OCI-M1 (cell line): Measurements from ENCODE around the gene DENND2C.
A peak's percentile ranks its signal among the peaks of the same experiment; 100 is the strongest.
"Not testable (repeated sequence)": the region's sequence is repeated elsewhere in the genome, so short reads cannot be mapped to it uniquely, and the experiment has no call there.

Experiments used
- DNase-seq: peaks from one replicate; lab custom pipeline; 2025; lab: John Stamatoyannopoulos, UW

Gene DENND2C

DNA sequence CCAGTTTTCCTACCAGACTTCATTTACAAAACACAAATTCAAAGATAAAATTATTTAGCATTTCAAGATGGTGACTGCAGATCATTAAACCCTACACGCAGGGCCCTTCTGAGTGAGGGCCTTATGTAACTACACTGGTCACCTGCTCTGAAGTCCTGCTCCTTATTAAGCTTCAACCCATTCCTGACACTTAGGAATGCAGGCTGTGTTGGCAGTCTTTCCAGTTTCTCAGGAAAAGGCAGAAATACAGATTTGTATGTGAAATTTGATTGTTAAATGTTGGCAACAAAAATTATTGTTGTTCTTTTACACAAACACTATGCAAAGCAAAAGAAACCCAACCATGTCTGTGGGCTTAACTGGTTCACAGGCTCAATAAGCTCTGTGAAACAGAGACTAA is 62.6 kb downstream of the DENND2C start:
- no peak for DNase-seq

DNA sequence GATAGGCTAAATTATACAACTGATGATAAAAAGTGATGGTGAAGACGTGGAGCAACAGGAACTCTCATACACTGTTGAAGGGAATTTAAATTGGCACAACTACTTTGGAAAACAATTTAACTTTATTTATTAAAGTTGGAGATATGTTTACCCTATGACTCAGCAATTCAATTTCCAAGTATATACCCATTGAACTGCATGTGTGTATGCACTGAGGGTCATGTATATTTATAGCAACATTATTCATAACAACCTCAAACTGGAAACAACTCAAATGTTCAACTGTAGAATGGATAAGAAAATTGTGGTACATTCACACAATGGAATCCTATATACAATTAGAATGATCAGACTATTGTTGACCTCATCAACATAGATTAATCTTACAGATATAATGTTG is 71.9 kb downstream of the DENND2C start:
- DNase-seq = no peak

DNA sequence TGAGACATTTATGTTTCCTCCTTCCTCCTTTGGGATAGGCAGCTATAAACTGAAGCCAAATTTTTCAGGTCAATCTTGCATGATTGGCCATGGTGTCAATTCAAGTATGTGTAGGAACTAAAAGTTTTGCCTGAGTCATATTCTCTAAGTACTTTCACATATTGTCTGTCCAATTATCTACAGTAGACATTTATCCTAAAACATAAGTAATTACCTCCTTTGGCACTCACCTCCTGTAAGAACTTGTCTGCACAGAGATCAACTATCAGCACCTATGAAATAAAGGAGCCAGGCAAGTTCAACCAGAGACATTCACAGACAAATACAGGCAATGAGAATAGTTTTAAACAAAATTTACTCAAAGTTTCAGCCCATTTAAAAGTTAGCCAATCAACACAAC is 74.2 kb downstream of the DENND2C start:
- no peak for DNase-seq

DNA sequence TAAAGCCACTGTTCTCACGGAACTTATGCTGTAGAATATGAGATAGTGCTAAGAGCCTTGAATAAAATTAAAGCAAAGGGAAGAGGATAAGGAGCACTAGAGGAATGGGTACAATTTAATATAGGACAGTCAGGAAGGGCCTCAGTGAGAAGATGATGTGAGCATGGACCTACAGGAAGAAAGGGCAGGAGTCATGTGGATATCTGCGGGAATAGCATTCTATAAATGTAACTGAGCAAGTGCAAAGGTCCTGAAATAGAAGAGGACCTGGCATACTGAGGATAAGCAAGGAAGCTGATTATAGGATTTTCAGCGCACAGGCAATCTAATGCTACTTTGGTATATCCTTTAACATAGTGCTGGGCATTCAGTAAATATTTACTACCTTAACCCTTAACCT is 75.8 kb downstream of the DENND2C start:
- no peak for DNase-seq

DNA sequence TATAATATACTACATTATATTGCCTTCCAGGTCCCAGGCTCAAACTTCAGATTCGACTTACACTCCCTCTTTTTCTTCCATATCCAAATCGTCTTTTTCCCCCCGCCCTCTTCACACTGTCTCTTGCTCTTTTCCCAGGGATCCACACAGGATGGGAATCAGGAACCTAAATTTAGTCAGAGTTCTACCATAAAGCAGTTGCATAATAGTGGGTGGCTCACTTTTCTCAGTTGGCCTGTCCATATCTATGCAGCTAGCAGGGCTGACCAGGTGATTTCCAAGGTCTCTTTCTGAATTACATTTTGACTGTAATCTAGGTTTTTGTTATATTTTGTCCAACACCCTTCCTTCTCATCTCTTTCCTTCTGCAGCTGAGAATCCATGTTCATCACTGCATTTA is 80.7 kb downstream of the DENND2C start:
- no peak for DNase-seq

DNA sequence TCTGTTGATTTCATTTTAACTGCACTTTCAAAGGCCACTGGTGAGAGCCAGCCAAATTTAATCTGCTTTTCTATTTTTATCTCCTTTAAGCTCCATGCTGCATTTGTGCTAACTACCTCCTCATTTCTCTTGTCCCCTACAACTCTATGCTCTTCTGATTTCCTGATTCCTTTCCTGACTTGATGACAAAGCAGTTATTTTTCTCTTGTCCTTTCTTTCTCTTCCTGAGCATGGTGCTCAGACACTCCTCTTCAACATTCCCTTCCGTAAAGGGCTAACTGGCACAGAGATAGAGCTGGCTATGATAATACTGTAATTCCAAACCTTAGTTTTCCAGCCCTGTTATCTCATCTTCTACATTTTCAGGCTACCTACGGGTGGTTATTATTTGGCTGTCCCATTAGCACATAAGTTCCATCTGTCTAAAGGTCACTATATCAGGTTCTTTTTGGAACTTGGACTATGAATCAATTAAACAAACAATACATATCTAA is 81.6 kb downstream of the DENND2C start:
- no peak for DNase-seq

DNA sequence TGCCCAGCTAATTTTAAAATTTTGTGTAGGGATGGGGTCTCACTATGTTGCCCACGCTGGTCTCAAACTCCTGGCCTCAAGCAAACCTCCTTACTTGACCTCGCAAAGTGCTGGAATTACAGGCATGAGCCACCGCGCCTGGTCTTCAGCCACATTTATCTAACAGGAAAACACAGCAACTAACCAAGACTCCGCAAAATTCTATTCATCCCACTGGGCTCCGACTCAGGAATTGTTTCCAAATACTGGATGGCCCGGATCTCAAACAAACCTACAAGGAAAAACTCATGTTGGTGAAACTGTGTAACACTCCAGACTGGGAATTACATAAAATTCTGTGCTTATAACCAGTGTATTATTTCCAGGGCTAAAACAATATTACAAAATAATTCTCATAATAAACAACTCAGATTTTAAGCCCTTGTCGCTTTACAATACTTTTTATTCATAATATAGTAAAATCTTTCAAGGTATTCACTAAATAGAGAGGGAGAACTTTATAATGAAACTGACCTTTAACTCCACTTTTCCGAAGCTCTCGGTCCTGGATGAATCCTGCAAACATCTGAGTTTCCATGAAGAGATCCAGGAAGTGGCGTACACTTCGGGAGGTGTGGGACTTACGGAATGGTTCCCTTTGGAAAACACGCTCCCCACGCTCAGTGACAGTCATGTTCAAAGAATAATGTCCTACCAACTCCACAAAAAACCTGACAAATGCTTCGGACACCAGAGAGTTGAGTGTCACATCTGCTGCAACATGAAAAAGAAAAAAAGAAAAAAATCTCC is 82.5 kb downstream of the DENND2C start:
- no peak for DNase-seq

DNA sequence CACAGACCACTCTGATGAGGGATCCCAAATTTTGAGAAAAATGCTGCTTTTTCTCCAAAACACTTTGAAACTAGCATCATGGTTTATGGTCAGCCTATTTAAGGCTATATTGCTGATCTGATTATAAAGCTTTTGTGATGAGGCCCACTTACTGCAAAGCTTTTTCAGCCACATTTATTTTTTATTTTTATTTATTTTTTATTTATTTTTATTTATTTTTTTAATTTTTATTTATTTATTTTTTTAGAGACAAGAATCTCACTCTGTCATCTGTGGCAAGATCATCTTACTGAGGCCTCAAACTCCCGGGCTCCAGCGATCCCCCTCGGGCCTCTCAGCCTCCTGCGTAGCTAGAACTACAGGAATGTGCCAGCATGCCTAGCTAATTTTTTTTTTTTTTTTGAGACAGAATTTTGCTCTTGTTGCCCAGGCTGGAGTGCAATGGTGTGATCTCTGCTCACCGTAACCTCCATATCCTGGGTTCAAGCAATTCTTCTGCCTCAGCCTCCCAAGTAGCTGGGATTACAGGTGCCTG is 83.3 kb downstream of the DENND2C start:
- DNase-seq = no peak

DNA sequence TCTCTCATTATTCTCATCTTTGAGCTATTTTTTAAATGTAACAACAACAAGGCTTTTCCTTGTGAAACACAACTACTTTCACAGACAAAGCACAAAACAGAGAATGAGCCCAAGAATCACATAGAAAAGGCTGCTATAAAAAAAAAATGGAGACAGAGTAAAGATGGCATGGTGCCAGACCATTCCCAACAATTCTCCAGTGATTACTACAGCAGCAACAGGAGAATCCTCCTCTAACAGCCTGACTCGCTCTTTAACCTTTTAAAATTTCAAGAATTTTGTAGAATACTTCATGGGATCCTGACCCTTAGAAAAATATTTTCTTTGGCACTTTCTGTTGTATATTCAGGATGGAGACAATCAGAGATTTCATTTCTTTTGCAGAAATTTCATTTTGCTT is 84.6 kb downstream of the DENND2C start:
- DNase-seq = no peak

DNA sequence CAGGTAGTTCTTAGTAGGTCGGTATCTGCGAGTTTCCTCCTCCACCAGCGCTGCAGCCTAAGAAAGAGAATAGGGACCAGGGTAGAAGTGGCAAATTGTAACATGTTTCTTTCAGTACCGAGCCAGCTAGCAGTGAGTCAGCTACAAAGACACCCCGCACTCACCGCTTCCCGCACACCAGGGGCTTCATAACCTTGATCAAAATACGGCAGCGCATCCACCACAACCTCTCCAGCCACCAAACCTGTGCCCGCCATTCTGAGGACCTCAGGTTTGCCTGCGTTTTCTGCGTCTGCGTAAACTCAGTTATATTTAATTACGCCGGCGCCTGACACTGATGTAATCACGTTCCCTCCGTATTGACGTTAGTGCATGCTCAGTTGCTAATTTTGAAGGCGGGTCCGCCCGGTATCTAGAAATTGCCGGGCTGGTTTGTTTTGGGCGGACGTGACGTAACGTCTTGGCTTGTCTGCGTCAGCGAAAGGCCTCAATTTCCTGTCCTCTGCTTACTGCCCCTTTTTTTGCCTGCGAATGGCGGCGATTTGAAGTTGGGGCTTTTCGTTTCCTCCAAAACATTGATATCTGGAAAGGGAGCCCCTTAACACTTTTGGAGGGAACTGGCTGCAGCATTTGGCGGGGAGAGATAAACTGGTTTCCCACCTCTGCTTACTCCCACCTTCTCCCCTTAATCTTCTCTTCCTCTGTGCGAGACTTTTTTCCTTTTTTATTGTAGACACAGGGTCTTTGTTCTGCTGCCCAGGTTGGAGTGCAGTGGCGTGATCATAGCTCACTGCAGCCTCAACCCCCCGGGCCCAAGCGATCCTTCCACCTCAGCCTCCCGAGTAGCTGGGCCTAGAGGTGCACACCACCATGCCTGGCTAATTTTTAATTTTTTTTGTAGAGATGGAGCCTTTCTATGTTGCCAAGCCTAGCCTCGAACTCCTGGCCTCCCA is 88.2 kb downstream of the DENND2C start, which contains the start of gene BCAS2:
Gene BCAS2 (minus strand): TSS at position 281 of the 953 bp plus-strand sequence. CDS start 24 bp downstream, at position 257.
- DNase-seq = peak; percentile 98

DNA sequence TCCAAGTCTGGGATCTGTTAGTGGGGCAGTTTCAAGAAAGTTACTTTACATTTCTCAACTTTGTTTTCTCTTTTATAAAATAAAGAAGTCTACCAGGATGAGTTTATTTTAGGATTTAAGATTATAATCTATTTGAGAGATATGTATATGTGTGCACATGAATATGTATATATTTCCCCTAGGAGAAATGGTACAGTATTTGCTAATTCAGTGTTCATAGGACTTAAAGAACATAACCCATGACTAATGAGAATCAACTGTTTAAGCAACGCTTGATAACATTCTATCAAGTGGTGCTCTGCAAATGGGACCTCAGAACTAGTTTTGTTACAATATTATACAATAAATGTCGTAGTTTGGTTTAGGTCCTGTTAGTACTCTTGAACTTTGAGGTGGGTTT is 95.5 kb downstream of the DENND2C start:
- no peak for DNase-seq

DNA sequence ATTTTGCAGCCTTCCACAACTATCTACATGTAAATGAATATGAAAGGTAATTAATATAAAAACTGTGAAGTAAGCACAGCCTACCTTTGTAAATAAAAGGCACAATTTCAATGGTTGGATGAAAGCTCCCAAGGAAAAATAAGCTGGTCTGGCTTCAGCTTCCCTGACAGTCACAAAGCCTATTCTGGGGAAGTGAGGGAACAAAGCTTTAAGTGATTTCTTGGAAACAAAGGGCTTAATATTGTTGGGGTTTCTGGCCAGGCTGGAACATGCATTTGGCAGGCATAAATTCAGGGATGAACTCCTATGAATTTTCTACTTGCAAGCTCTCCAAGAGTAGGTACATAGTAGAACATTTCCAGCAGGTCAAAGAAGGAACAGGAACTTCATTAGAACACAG is 105.7 kb downstream of the DENND2C start:
- no peak for DNase-seq

DNA sequence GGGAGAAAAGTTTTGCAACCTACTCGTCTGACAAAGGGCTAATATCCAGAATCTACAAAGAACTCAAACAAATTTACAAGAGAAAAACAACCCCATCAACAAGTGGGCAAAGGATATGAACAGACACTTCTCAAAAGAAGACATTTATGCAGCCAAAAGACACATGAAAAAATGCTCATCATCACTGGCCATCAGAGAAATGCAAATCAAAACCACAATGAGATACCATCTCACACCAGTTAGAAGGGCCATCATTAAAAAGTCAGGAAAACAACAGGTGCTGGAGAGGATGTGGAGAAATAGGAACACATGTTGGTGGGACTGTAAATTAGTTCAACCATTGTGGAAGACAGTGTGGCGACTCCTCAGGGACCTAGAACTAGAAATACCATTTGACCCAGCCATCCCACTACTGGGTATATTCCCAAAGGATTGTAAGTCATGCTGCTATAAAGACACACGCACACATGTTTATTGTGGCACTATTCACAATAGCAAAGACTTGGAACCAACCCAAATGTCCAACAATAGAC is 106.8 kb downstream of the DENND2C start:
- not testable (repeated sequence) for DNase-seq

DNA sequence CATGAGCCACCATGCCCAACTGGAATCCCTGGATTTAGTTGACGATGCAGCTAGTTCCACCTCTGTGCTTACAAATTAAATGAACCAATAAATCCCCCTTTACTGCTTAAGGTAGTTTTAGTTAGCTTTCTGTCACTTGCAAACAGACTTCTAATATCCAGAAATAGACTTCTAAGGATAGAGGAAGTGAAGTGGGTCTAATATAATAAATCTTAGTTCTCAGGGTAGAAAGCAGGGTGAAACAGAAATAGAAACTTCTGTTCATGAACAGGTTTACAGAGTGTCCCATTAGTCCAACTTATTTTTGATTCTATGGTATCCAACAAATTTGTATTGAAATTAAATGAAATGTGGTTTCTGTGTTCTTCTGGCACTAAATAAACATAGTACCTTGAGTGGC is 108.5 kb downstream of the DENND2C start:
- DNase-seq = no peak

DNA sequence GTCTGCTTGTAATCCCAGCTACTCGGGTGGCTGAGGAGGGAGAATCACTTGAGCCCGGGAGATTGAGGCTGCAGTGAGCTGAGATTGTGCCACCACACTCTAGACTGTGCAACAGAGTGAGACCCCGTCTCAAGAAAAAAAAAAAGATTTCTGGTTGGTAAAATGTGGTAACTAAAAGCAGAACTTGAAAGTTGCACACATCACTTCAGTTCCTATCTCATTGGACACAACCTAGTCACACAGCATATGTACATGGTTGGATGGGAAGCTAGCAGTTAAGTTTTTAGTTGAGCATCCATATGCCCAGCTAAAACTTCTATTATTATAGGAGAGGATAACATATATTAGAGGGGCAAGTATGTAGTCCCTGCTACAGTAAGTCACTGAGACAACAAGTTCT is 110.5 kb downstream of the DENND2C start:
- no peak for DNase-seq

DNA sequence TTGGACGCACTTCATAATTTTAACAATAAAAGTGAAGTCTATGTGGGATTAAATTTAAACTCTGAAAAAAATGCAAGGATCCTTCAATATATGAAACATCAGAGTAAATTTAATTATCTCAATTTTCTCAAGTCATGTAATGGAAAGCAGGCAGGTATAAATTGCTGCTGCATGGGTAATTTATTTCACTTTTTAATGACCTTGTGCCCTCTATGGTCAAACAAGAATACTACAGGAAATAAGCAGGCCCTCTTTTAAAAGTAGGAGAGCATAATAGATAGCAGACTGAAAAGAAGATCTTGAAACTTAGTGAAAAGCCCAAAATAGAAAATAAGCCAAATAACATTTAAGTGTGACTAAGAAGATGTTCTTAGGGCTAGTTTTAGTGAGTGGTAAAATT is 111.3 kb downstream of the DENND2C start:
- DNase-seq = peak; percentile 53

DNA sequence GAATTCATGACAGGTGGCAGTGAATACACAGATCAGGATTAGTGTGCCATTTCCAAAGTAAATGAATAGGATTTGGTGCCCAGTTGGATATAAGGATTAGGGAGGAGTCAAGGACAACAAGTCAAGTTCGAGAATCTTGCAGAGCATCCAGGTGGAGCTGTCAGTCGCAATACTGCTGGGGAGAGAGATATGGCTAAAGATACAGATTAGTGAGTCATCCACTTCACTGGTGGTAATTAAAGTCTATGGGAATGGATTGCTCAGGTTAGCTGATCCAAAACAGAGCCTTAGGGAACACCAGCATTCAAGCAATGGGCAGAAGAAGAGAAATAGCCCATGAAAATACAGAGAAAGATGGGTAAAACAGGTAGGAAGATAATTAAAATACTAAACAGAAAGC is 115.3 kb downstream of the DENND2C start:
- DNase-seq = no peak

DNA sequence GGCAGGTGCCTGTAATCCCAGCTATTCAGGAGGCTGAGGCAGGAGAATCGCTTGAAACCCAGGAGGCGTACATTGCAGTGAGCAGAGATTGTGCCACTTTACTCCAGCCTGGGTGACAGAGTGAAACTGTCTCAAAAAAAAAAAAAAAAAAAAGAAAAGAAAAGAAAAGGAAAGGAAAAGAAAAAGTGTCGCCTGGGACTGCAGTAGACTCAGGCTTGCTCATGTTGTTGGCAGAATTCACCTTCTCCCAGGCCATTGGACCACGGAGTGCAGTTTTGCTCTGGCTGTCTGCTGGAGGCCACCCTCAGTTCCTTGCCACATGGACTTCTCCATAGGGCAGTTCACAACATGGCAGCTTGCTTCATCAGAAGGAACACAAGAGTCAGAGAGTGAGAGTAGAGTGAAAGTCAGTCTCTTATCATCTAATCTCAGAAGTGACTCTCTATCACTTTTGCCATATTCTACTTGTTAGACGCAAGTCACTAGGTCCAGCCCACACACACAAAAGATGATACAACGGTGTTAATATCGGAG is 117.7 kb downstream of the DENND2C start:
- no peak for DNase-seq

DNA sequence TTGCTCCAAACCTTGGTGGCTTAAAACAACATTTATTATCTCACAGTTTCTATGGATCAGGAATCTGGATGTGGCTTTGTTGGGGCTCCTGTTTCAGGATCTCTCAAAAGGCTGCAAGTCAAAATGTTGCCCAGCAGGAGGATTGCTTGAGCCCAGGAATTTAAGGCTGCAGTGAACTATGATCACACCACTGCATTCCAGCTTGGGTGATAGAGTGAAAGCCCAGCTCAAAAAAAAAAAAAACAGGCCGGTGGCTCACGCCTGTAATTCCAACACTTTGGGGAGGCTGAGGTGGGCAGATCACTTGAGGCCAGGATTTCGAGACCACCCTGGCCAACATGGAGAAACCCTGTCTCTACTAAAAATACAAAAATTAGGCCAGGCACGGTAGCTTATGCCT is 118.4 kb downstream of the DENND2C start:
- DNase-seq = no peak

DNA sequence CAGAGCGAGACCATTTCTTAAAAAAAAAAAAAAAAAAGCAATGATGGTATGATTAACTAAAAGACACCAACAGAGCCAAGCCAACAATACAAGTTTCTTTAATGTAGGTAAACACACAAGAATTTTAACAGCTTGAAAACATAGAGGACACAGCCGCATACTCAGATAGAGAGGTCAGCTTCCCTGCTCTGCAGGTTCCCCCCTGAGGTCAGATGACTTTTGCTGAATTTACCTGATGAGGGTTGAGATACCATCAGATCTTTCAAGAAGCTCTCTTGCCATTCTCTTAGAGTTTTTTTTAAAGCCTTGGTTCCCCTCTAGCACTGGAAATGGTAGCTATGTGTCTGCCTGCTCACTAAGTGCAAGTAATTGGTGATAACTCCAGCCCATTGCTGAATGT is 119.5 kb downstream of the DENND2C start:
- DNase-seq = no peak

DNA sequence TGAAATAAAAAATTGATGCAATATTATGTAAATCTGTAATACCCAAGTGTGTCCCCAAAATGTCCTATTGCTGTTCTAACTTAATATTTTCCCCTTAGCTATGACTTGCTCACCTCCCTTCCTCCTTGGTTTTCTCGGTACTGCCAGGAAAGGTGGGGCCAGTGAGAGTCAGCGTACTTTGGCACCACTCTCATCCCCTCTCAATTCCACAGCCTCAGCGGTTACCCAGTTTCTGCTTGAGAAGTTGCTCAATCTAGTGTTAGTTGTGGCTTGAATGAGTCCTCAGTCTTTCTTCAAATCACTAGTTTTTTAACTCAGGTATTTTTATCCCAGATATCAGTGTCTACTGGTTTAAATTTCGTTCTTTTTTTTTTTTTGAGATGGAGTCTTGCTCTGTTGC is 120.7 kb downstream of the DENND2C start:
- DNase-seq = no peak

DNA sequence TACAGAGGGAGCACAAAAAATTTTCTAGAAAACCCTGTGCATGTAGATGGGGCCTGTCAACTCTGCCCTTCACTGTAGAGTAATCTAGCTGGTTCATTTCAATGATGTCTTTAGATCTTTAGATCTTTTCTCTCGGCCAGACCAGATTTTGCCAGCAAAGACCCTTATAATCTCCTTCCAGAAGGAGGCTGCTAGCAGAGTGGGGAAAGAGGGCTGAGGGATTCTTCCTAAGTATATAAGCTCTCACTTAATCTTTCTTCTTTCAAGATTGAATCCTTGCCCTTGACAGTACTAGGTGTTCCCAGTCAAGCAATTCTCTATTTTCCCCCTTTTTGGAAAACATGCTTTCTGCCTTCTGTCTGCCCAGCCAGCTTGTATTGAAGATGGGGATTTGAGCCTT is 122.8 kb downstream of the DENND2C start:
- no peak for DNase-seq
